Ascending aorta (tissue), 2 donors: ENCODE data around the gene RGS13. TPM values are rescaled to one million over a fixed set of nuclear protein-coding genes. Genes with fewer than 3 reads are reported as not detected.

Experiments used
- DNase-seq, 2 donors: peaks; one replicate each; pipeline ENCODE4 v3.0.0-alpha.2; 2019; ENCODE audit warnings: low spot score in 2 of 2
- H3K27ac ChIP-seq, 2 donors: fragments of 200-600 bp; sonication (generic); one replicate each; pipeline ENCODE4 v1.5.1; 2016 to 2017; ENCODE audit warnings: mild to moderate bottlenecking in 1 of 2
- H3K27me3 ChIP-seq: fragments of 200-600 bp; sonication (generic); one replicate; pipeline ENCODE4 v1.5.1; 2017
- H3K36me3 ChIP-seq, 2 donors: fragments of 200-600 bp; sonication (generic); one replicate each; pipeline ENCODE4 v1.5.1; 2016
- H3K4me1 ChIP-seq, 2 donors: fragments of 200-600 bp; sonication (generic); one replicate each; pipeline ENCODE4 v1.5.1; 2016 to 2017; ENCODE audit warnings: mild to moderate bottlenecking in 1 of 2
- H3K4me3 ChIP-seq, 2 donors: fragments of 200-600 bp; sonication (generic); one replicate each; pipeline ENCODE4 v1.5.1; 2016 to 2017; ENCODE audit warnings: mild to moderate bottlenecking in 1 of 2
- H3K9me3 ChIP-seq, 2 donors: fragments of 200-600 bp; sonication (generic); one replicate each; pipeline ENCODE4 v1.5.1; 2016
- intact Hi-C: fragments of 100-400 bp; cut with DNase I; formaldehyde crosslinking; loops from one replicate; pipeline ENCODE4 v1.15.1; 2023
- total RNA-seq: library from RNA; depleted of rRNA; stranded (reverse); fragments of >200 nt; gene quantifications from one replicate; pipeline ENCODE4 v1.1.0, GENCODE V29; 2016
- TF ChIP-seq, protein P1 (sequence below), 3 experiments: fragments of 200-600 bp in 2 of 3; fragments of 450-650 bp in 1 of 3; sonication (generic) in 2 of 3; IDR thresholded peaks; one replicate each; pipeline ENCODE4 v1.5.1; 2016 to 2019; ENCODE audit warnings: antibody characterized with exemption in 3 of 3, mild to moderate bottlenecking in 1 of 3, moderate library complexity in 1 of 3

The RGS13 gene
- total RNA-seq, 1 donor from 2014 or later, result not detected

DNA sequence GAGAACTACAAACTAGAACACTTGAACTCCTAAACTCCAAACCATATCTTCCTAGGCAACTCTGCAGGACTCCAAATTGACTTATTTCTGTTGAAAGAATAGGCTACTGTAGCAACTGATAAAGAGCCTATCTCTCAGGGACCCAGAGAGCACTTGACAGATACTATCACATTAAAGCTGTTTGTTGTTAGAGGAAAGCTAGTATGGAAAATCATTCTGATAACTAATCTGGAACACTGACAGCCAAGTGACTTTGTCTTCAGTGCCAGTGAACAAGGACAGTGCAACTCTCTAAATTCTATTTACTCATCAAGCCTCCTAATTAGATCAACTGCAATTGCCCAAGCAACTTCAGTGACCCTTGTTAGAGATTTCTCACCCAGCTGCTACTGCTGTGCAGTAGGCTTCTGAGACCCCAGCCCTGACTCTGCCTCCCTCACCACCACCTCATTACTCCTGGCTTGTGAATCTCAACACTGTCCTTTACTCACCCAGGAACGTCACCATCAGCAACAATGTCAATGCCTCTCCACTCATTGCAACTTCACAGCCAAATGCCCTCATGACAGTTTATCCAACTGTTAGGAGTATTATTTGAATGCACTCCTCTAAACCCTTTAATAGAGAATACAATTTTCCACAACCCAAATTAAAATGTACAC lies 7.4 kb upstream of the RGS13 start:
- Histone ChIP-seq H3K9me3 (no peaks in the 10 kb centered on the region), H3K4me3 (no peak overlapping the region), H3K36me3 (no peaks in the 10 kb centered on the region), H3K27me3 (no peaks in the 10 kb centered on the region), H3K4me1 (peaks cover 0 to 11% of the 10 kb centered on the region in 2 donors), H3K27ac (no peak overlapping the region)
- TF ChIP-seq, protein P1, sequence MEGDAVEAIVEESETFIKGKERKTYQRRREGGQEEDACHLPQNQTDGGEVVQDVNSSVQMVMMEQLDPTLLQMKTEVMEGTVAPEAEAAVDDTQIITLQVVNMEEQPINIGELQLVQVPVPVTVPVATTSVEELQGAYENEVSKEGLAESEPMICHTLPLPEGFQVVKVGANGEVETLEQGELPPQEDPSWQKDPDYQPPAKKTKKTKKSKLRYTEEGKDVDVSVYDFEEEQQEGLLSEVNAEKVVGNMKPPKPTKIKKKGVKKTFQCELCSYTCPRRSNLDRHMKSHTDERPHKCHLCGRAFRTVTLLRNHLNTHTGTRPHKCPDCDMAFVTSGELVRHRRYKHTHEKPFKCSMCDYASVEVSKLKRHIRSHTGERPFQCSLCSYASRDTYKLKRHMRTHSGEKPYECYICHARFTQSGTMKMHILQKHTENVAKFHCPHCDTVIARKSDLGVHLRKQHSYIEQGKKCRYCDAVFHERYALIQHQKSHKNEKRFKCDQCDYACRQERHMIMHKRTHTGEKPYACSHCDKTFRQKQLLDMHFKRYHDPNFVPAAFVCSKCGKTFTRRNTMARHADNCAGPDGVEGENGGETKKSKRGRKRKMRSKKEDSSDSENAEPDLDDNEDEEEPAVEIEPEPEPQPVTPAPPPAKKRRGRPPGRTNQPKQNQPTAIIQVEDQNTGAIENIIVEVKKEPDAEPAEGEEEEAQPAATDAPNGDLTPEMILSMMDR (IDR thresholded peaks at IDR 0.05), result no peak
- DNase-seq, result no peak
- intact Hi-C loops, result loop anchor here (10.0 kb wide), 1 partner anchor 386 kb away; no protein-coding TSS in a partner anchor

DNA sequence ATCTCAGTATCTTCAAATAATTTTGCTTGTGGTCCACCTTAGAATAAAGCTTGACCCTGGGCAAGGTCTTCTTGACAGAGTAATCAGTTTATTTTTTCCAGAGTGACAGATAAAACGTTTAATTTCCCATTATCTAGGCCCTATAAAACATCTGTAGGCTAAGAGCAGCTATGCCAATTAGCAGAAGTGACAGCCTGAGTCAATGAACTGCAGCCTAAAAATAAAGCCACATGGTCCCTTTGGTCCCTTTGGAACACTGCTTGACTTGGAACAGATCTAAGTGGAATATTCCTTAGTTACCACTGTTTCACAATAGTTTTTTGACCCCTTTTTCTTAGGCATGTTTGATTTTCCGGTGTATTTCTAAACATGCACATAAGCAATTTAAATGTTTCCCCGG lies 6.3 kb upstream of the RGS13 start:
- no peak for DNase-seq
- intact Hi-C loops, result loop anchor here (10.0 kb wide), 1 partner anchor 385 kb away; no protein-coding TSS in a partner anchor
- H3K4me3 ChIP-seq, result no peak overlapping the region
- peaks cover 0 to 11% of the 10 kb centered on the region in 2 donors for H3K4me1 ChIP-seq
- TF ChIP-seq, protein P1 (IDR thresholded peaks at IDR 0.05), result no peak
- H3K9me3 ChIP-seq, result no peaks in the 10 kb centered on the region
- no peaks in the 10 kb centered on the region for H3K27me3 ChIP-seq
- H3K36me3 ChIP-seq, result no peaks in the 10 kb centered on the region
- H3K27ac ChIP-seq, result no peak overlapping the region

GRCh38 chr1:192630521-192631287 lies 5.2 kb upstream of the RGS13 start:
- H3K4me1 ChIP-seq, result peaks cover 0 to 11% of the 10 kb centered on the region in 2 donors
- TF ChIP-seq, protein P1 (IDR thresholded peaks at IDR 0.05), result no peak
- no peak overlapping the region for H3K27ac ChIP-seq
- H3K4me3 ChIP-seq, result no peak overlapping the region
- no peaks in the 10 kb centered on the region for H3K27me3 ChIP-seq
- no peaks in the 10 kb centered on the region for H3K9me3 ChIP-seq
- no peaks in the 10 kb centered on the region for H3K36me3 ChIP-seq
- DNase-seq, result no peak
- intact Hi-C loops, result no loop called here

DNA sequence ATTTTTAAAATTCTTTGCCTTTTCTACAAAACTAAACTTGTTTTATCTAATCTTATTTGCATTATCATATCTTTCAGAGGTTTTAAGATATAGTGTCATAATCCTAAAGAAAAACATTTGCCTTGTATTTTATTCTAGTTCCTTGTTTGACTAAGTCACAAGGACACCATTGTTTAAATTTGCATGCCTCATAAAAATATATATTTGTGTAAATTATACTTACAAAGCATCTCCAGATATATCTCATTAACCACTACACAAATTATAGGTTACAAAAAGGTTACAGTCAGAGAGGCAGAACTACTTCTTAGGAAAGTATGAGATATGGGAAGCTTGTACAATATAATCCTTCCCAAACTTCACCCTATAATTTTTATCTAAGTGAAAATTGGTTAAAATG lies 4.2 kb upstream of the RGS13 start:
- H3K27me3 ChIP-seq, result no peaks in the 10 kb centered on the region
- no peaks in the 10 kb centered on the region for H3K9me3 ChIP-seq
- no peaks in the 10 kb centered on the region for H3K36me3 ChIP-seq
- TF ChIP-seq, protein P1 (IDR thresholded peaks at IDR 0.05), result no peak
- H3K27ac ChIP-seq, result no peak overlapping the region
- no peak for DNase-seq
- no peak overlapping the region for H3K4me3 ChIP-seq
- intact Hi-C loops, result no loop called here
- H3K4me1 ChIP-seq, result peaks cover 0 to 6% of the 10 kb centered on the region in 2 donors

- DNase-seq, result no peak
- TF ChIP-seq, protein P1 (IDR thresholded peaks at IDR 0.05), result no peak
- no peak overlapping the region for H3K27ac ChIP-seq
- H3K4me1 ChIP-seq, result peaks cover 0 to 4% of the 10 kb centered on the region in 2 donors
- no peaks in the 10 kb centered on the region for H3K9me3 ChIP-seq
- H3K36me3 ChIP-seq, result no peaks in the 10 kb centered on the region
- no peak overlapping the region for H3K4me3 ChIP-seq
- intact Hi-C loops, result no loop called here
- no peaks in the 10 kb centered on the region for H3K27me3 ChIP-seq
These were observed 3.8 kb upstream of the RGS13 start for GRCh38 chr1:192632188-192632587.
